BE2C (cell line): ENCODE data around the gene GH2.
"Not testable (repeated sequence)": the region's sequence is repeated elsewhere in the genome, so short reads cannot be mapped to it uniquely, and the experiment has no call there.

Experiments
- DNase-seq: peaks from one replicate; pipeline ENCODE4 v3.0.0-alpha.2; 2020
- H3K27me3 ChIP-seq: fragments of 250-450 bp; sonication (Bioruptor Pico); 2 replicates; pipeline ENCODE4 v1.5.1; 2020; ENCODE audit warnings: mild to moderate bottlenecking
- H3K36me3 ChIP-seq: fragments of 250-450 bp; sonication (Bioruptor Pico); 2 replicates; pipeline ENCODE4 v1.5.1; 2020; ENCODE audit warnings: mild to moderate bottlenecking
- H3K4me1 ChIP-seq: fragments of 250-450 bp; sonication (Bioruptor Pico); 2 replicates; pipeline ENCODE4 v1.5.1; 2020
- H3K4me3 ChIP-seq: 2 replicates; pipeline ENCODE4 v1.5.1; 2011; ENCODE audit warnings: low read depth, low read length
- H3K9me3 ChIP-seq: fragments of 250-450 bp; sonication (Bioruptor Pico); 2 replicates; pipeline ENCODE4 v1.5.1; 2020
- TF ChIP-seq, protein P1 (sequence below): IDR thresholded peaks from 2 replicates; pipeline ENCODE4 v1.5.1; 2012; ENCODE audit warnings: mild to moderate bottlenecking, low read depth, low read length

Gene GH2

DNA sequence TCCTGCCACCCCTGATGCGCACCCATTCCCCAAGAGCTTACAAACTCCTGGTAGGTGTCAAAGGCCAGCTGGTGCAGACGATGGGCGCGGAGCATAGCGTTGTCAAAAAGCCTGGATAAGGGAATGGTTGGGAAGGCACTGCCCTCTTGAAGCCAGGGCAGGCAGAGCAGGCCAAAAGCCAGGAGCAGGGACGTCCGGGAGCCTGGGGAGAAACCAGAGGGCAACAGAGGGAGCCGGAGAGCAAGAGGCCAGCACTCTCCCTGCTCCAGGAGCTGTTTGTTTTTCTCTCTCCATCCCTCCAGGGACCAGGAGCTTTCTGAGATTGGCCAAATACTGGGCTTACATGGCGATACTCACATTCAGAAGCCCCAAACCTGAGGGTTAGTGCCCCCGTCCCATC, 36.6 kb upstream of the GH2 start:
- Histone ChIP-seq H3K27me3 (no peaks in the 10 kb centered on the region), H3K36me3 (no peaks in the 10 kb centered on the region), H3K9me3 (no peaks in the 10 kb centered on the region), H3K4me1 (no peaks in the 10 kb centered on the region), H3K4me3 (no peak overlapping the region)
- no peak for DNase-seq
- TF ChIP-seq, protein P1, sequence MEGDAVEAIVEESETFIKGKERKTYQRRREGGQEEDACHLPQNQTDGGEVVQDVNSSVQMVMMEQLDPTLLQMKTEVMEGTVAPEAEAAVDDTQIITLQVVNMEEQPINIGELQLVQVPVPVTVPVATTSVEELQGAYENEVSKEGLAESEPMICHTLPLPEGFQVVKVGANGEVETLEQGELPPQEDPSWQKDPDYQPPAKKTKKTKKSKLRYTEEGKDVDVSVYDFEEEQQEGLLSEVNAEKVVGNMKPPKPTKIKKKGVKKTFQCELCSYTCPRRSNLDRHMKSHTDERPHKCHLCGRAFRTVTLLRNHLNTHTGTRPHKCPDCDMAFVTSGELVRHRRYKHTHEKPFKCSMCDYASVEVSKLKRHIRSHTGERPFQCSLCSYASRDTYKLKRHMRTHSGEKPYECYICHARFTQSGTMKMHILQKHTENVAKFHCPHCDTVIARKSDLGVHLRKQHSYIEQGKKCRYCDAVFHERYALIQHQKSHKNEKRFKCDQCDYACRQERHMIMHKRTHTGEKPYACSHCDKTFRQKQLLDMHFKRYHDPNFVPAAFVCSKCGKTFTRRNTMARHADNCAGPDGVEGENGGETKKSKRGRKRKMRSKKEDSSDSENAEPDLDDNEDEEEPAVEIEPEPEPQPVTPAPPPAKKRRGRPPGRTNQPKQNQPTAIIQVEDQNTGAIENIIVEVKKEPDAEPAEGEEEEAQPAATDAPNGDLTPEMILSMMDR, result peak; percentile 20; the same call in 1 of the 2 replicates

DNA sequence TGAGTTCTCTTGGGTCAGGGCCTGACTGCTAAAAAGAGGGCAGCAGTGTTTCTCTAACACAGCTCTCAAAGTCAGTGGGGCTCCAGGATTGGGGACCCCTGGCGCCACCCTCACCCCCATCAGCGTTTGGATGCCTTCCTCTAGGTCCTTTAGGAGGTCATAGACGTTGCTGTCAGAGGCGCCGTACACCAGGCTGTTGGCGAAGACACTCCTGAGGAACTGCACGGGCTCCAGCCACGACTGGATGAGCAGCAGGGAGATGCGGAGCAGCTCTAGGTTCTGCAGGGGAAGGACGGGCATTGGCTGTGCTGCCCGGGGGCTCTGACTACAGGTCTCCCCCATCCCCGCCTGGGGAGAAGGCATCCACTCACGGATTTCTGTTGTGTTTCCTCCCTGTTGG, 35.9 kb upstream of the GH2 start:
- Histone ChIP-seq H3K27me3 (no peaks in the 10 kb centered on the region), H3K4me1 (no peaks in the 10 kb centered on the region), H3K9me3 (no peaks in the 10 kb centered on the region), H3K4me3 (no peak overlapping the region), H3K36me3 (no peaks in the 10 kb centered on the region)
- TF ChIP-seq, protein P1, result no peak
- DNase-seq, result no peak

GRCh38 chr17:63917206-63917605, 35.5 kb upstream of the GH2 start:
- H3K27me3 ChIP-seq, H3K4me1 ChIP-seq, DNase-seq, H3K4me3 ChIP-seq, H3K9me3 ChIP-seq, H3K36me3 ChIP-seq: not testable (repeated sequence)

DNA sequence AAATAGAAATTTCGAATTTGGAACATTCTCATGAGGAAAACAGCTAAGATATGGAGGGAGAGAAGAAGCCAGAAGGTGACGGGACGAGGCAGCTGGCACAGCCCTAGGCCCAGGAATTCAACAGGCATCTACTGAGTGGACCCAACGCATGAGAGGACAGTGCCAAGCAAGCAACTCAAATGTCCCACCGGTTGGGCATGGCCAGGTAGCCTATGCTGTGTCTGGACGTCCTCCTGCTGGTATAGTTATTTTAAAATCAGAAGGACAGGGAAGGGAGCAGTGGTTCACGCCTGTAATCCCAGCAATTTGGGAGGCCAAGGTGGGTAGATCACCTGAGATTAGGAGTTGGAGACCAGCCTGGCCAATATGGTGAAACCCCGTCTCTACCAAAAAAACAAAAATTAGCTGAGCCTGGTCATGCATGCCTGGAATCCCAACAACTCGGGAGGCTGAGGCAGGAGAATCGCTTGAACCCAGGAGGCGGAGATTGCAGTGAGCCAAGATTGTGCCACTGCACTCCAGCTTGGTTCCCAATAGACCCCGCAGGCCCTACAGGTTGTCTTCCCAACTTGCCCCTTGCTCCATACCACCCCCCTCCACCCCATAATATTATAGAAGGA, 34.9 kb upstream of the GH2 start:
- no peaks in the 10 kb centered on the region for H3K4me1 ChIP-seq
- H3K9me3 ChIP-seq, result no peaks in the 10 kb centered on the region
- no peaks in the 10 kb centered on the region for H3K36me3 ChIP-seq
- no peak overlapping the region for H3K4me3 ChIP-seq
- H3K27me3 ChIP-seq, result no peaks in the 10 kb centered on the region
- DNase-seq, result no peak
- TF ChIP-seq, protein P1, result no peak

GRCh38 chr17:63915753-63916152, 34.0 kb upstream of the GH2 start:
- H3K27me3 ChIP-seq, H3K4me3 ChIP-seq, H3K4me1 ChIP-seq, H3K36me3 ChIP-seq, DNase-seq, H3K9me3 ChIP-seq: not testable (repeated sequence)

DNA sequence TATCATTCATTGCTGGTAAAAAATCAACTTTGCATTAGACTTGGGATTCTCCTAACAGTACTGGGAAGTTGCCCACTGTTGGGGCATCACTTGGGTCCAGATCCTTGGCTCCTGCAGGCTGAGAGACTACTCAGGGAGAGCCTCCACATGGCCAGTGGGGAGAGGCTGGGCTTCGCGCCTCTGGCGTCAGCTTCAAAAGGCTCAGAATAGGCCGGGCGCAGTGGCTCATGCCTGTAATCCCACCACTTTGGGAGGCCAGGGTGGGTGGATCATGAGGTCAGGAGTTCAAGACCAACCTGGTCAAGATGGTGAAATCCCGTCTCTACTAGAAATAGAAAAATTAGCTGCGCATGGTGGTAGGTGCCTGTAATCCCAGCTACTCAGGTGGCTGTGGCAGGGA, 32.7 kb upstream of the GH2 start:
- no peak for DNase-seq
- Histone ChIP-seq H3K4me1 (no peaks in the 10 kb centered on the region), H3K4me3 (no peak overlapping the region), H3K9me3 (no peaks in the 10 kb centered on the region), H3K27me3 (no peaks in the 10 kb centered on the region), H3K36me3 (no peaks in the 10 kb centered on the region)
- TF ChIP-seq, protein P1, result no peak

GRCh38 chr17:63911657-63912100, 29.9 kb upstream of the GH2 start:
- no peaks in the 10 kb centered on the region for H3K27me3 ChIP-seq
- no peaks in the 10 kb centered on the region for H3K4me1 ChIP-seq
- TF ChIP-seq, protein P1, result peak; percentile 69
- no peaks in the 10 kb centered on the region for H3K36me3 ChIP-seq
- peak; percentile 61 for DNase-seq
- no peak overlapping the region for H3K4me3 ChIP-seq
- H3K9me3 ChIP-seq, result no peaks in the 10 kb centered on the region
